Activated CD4-positive, alpha-beta memory T cell treated with anti-CD3 and anti-CD28 coated beads for 36 hours (primary cell): ENCODE results near the gene CIAPIN1. TPM values are rescaled to one million over a fixed set of nuclear protein-coding genes. Genes with fewer than 3 reads are reported as not detected.

ENCODE experiments used
- CTCF ChIA-PET: fragments of 350-600 bp; sonication (Branson Sonifier 250); formaldehyde crosslinking; loops from one replicate; lab custom pipeline; 2021; ENCODE audit warnings: antibody characterized with exemption, inconsistent platforms; lab: Charles Lee
- POLR2A ChIA-PET: fragments of 350-600 bp; sonication (Branson Sonifier 250); formaldehyde crosslinking; loops from one replicate; lab custom pipeline; 2021; ENCODE audit warnings: antibody characterized with exemption; lab: Charles Lee
- DNase-seq: peaks from one replicate; pipeline ENCODE4 v3.0.0-alpha.2; 2020
- H3K27ac Mint-ChIP-seq: one replicate; pipeline ENCODE4 v1.8.0; 2021; ENCODE audit warnings: mixed read lengths
- H3K27me3 Mint-ChIP-seq: one replicate; pipeline ENCODE4 v1.8.0; 2021; ENCODE audit warnings: mixed read lengths
- H3K36me3 Mint-ChIP-seq: one replicate; pipeline ENCODE4 v1.8.0; 2021; ENCODE audit warnings: mixed read lengths
- H3K4me1 Mint-ChIP-seq: one replicate; pipeline ENCODE4 v1.8.0; 2021; ENCODE audit warnings: low read depth, mixed read lengths
- H3K4me3 Mint-ChIP-seq: one replicate; pipeline ENCODE4 v1.8.0; 2021; ENCODE audit warnings: mild to moderate bottlenecking, mixed read lengths
- H3K9me3 Mint-ChIP-seq: one replicate; pipeline ENCODE4 v1.8.0; 2021; ENCODE audit warnings: mixed read lengths
- intact Hi-C: fragments of 100-400 bp; cut with micrococcal nuclease; formaldehyde crosslinking; loops from one replicate; pipeline ENCODE4 v1.15.1; 2023
- total RNA-seq, 2 experiments: library from RNA; stranded (reverse); gene quantifications; one replicate each; pipeline ENCODE4 v1.2.3, GENCODE V29; 2021

CIAPIN1 gene
- total RNA-seq, 2 experiments from 2014 or later, result 34.8 to 38.5 TPM

DNA sequence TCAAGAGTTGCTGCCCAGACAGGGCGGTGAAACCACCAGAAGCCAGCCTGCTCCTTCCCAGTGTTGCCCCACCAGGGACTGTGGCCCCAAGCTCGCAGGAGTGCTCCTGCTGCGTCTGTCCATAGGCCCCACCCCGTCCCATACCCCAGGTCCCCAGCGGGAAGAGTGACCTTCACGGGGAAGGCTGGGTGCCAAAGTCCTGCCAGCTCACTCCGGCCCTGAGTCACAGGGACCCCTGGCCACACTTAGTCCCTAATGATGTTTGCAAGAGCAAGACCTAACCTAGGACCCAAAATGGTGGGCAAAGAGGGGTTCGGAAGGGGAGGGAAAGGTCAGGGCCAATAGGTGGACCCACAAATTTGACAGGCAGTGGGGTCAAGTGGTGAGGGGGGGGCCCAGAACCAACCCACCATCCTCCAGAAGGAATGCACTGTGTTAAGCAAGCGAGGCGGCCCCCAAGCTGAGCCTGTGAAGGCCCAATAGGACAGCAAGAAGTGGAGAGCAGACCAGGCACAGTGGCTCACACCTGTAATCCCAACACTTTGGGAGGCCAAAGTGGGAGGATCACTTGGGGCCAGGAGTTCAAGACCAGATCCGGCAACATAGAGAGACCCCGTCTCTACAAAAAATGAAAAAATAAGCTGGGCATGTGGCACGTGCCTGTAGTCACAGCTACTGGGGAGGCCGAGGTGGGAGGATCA lies 35.8 kb upstream of the CIAPIN1 start:
- H3K27ac Mint-ChIP-seq, result no peak overlapping the region
- DNase-seq, result no peak
- no peak overlapping the region for H3K4me3 Mint-ChIP-seq
- ChIA-PET CTCF (no interaction called here), POLR2A (no interaction called here)
- no peaks in the 10 kb centered on the region for H3K27me3 Mint-ChIP-seq
- H3K9me3 Mint-ChIP-seq, result no peaks in the 10 kb centered on the region
- peaks cover 11% of the 10 kb centered on the region for H3K4me1 Mint-ChIP-seq
- no peaks in the 10 kb centered on the region for H3K36me3 Mint-ChIP-seq
- intact Hi-C loops, result no loop called here

DNA sequence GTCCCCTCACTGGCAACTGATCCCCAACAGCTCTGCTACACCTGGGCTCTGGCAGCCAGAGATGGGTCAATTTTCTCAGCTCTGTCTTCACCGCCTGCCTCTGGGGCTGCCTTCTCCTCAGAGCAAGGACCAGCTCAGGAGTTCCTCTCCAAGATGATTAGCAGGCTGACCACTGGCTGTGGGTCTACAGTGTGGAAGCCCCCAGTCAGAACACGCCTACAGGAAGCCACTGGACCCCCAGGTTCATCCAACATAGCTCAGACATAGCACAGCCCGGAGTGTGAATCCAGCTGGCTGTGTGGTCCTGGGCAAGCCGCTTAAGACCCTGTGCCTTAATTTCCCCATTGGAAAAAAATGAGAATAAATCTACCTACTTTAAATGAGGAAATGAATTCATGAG lies 34.2 kb upstream of the CIAPIN1 start:
- Mint-ChIP-seq H3K9me3 (no peaks in the 10 kb centered on the region), H3K4me3 (no peak overlapping the region), H3K4me1 (peaks cover 9% of the 10 kb centered on the region), H3K27ac (no peak overlapping the region), H3K36me3 (no peaks in the 10 kb centered on the region), H3K27me3 (no peaks in the 10 kb centered on the region)
- DNase-seq, result no peak
- ChIA-PET CTCF (interaction anchor here (0.5 to 3.5 kb wide), 2 partner anchors 38 to 200 kb away, joined by 3 to 18 read pairs; no protein-coding TSS in a partner anchor), POLR2A (no interaction called here)
- intact Hi-C loops, result no loop called here

DNA sequence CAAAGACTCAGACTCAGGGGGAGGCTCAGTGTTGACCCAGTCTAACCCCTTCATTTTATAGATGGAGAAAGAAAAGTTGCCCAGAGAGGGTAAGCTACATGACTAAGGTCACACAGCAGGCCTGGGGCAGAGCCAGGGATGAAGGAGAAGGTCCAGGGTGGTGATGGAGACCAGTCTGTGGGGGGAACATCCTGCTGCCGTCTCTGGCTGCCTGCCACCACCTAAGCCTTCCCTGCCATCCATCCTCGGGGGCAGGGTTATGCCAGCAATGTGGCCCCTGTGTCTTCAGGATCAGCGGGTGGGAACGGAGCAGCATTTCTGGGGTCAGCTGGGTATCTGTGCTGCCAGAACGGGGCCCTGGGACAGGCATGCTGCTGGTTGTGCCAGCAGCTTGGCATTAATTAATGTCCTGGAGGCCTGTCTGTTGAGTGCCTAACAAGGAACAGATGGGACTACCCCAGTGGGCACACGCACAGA lies 33.6 kb upstream of the CIAPIN1 start:
- H3K36me3 Mint-ChIP-seq, result no peaks in the 10 kb centered on the region
- no peak overlapping the region for H3K4me3 Mint-ChIP-seq
- DNase-seq, result no peak
- peaks cover 13% of the 10 kb centered on the region for H3K4me1 Mint-ChIP-seq
- ChIA-PET POLR2A (no interaction called here), CTCF (interaction anchor here (0.5 to 3.5 kb wide), 3 partner anchors 18 to 200 kb away, joined by 3 to 18 read pairs (median 3); partner anchors contain the start of gene POLR2C)
- intact Hi-C loops, result no loop called here
- no peaks in the 10 kb centered on the region for H3K27me3 Mint-ChIP-seq
- H3K9me3 Mint-ChIP-seq, result no peaks in the 10 kb centered on the region
- H3K27ac Mint-ChIP-seq, result no peak overlapping the region

GRCh38 chr16:57479976-57480753 lies 33.0 kb upstream of the CIAPIN1 start:
- CTCF ChIA-PET, result interaction anchor here (0.8 to 3.5 kb wide), 3 partner anchors 18 to 168 kb away, joined by 3 to 18 read pairs (median 3); partner anchors contain the start of gene POLR2C
- Mint-ChIP-seq H3K4me3 (no peak overlapping the region), H3K27ac (no peak overlapping the region), H3K27me3 (no peaks in the 10 kb centered on the region), H3K36me3 (no peaks in the 10 kb centered on the region), H3K9me3 (no peaks in the 10 kb centered on the region), H3K4me1 (peaks cover 13% of the 10 kb centered on the region)
- intact Hi-C loops, result loop anchor here (5.0 kb wide), 1 partner anchor 57 kb away; the partner anchor contains the start of gene CCDC102A
- POLR2A ChIA-PET, result no interaction called here
- DNase-seq, result no peak

DNA sequence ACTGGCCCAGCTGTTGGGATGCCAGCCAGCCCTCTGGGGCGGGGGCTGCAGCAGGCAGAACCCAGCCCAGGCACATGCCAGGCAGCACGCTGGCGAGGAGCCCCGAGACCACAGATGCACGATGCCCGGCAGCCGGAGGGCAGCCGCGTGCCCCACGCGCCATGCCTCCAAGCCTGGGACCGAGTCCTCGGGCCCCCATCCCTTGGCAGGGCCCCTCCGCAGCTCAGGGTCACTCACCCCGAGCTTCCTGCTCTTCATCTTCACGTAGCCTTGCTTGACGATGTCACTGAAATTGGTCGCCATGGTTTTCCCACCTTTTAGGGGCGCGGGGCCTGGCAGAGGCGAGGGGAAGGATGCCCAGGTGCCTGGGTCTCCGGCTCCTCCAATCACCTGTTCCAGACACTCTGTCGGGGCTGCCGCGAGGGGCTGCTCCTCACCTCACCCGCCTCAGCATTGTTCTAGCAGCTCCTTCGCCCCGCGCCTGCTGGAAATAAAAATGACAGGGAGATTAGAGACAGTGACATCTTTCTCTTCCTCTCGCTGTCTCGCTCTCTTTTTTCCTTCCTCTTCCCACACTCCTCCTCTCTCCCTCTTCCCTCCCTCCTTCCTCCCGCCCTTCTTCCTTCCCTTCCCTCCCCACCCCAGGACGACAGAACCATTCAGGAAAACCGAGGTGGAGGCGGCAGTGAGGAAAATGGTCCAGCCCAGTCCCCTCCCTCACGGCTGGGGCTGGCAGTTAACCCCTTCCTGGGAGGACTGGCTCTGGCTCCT lies 32.2 kb upstream of the CIAPIN1 start:
- peaks cover 14% of the 10 kb centered on the region for H3K4me1 Mint-ChIP-seq
- no peaks in the 10 kb centered on the region for H3K9me3 Mint-ChIP-seq
- H3K27me3 Mint-ChIP-seq, result no peaks in the 10 kb centered on the region
- H3K36me3 Mint-ChIP-seq, result no peaks in the 10 kb centered on the region
- no peak overlapping the region for H3K27ac Mint-ChIP-seq
- no peak for DNase-seq
- POLR2A ChIA-PET, result no interaction called here
- no peak overlapping the region for H3K4me3 Mint-ChIP-seq
- CTCF ChIA-PET, result interaction anchor here (0.8 to 3.5 kb wide), 4 partner anchors 17 to 169 kb away, joined by 3 to 18 read pairs (median 4); partner anchors contain the start of gene POLR2C
- intact Hi-C loops, result loop anchor here (5.0 kb wide), 1 partner anchor 58 kb away; the partner anchor contains the start of gene CCDC102A

DNA sequence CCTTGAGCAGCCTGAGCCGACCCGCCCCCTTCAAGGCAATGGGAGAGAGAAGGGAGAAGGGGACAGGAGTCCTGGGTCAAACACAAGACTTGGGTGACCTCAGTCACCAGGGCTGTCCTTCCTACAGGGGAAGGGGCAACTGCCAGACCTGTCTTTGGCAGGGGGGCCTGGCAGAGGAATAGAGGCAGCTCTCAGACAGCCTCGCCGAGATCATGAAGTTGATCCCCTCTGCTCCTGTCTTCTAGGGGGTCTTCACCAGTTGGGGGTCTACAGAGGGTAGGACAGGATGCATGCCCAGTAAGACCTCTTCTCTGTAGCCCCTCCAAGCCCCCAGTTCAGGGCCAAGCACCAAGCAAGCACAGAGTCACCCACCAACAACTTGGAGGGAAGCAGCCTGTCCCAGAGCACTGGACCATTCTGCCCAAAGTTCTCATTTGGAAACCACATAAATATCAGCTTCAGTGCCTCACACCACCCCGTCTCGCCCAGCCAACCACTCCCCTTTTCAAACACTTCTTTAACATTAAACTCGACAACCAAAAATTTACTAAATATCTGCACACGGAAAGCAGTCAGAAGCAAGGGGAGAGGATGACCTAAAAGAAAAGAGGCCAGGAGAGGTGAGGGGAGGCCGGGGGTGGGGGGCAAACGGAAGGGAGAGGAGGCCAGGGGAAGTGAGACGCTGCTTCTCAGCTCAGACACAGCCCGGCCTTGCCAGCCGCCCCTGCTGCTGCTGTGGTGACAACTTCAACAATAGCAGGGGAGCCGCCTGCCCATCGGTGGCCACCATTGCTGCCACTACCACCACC lies 31.4 kb upstream of the CIAPIN1 start:
- no peak for DNase-seq
- Mint-ChIP-seq H3K9me3 (no peaks in the 10 kb centered on the region), H3K27ac (peak overlapping the region; percentile 44), H3K36me3 (no peaks in the 10 kb centered on the region), H3K4me3 (no peak overlapping the region), H3K4me1 (peaks cover 14% of the 10 kb centered on the region), H3K27me3 (no peaks in the 10 kb centered on the region)
- CTCF ChIA-PET, result interaction anchor here (1.6 to 3.5 kb wide), 2 partner anchors 41 to 44 kb away, joined by 4 to 18 read pairs; no protein-coding TSS in a partner anchor
- intact Hi-C loops, result loop anchor here (5.0 kb wide), 1 partner anchor 59 kb away; the partner anchor contains the start of gene CCDC102A
- POLR2A ChIA-PET, result no interaction called here

- Mint-ChIP-seq H3K4me3 (no peak overlapping the region), H3K27ac (no peak overlapping the region), H3K9me3 (no peaks in the 10 kb centered on the region), H3K36me3 (no peaks in the 10 kb centered on the region), H3K4me1 (peaks cover 14% of the 10 kb centered on the region), H3K27me3 (no peaks in the 10 kb centered on the region)
- CTCF ChIA-PET, result interaction anchor here (1.6 to 4.9 kb wide), 2 partner anchors 42 to 45 kb away, joined by 4 to 39 read pairs; no protein-coding TSS in a partner anchor
- DNase-seq, result no peak
- POLR2A ChIA-PET, result no interaction called here
- intact Hi-C loops, result loop anchor here (5.0 kb wide), 1 partner anchor 60 kb away; the partner anchor contains the start of gene CCDC102A
Observed at GRCh38 chr16:57477531-57478202, 30.5 kb upstream of the CIAPIN1 start.

- H3K4me3 Mint-ChIP-seq, result no peak overlapping the region
- H3K27ac Mint-ChIP-seq, result peak overlapping the region; percentile 45
- H3K27me3 Mint-ChIP-seq, result no peaks in the 10 kb centered on the region
- intact Hi-C loops, result loop anchor here (1.0 to 5.0 kb wide), 3 partner anchors 14 to 176 kb away; partner anchors contain the start of genes CCDC102A and POLR2C
- H3K9me3 Mint-ChIP-seq, result no peaks in the 10 kb centered on the region
- ChIA-PET CTCF (interaction anchor here (1.0 to 4.9 kb wide), 8 partner anchors 11 to 99 kb away, joined by 3 to 39 read pairs (median 9); partner anchors contain the start of genes CIAPIN1, COQ9 and POLR2C), POLR2A (no interaction called here)
- DNase-seq, result peak; percentile 29
- H3K36me3 Mint-ChIP-seq, result peaks cover 4% of the 10 kb centered on the region
- H3K4me1 Mint-ChIP-seq, result peaks cover 14% of the 10 kb centered on the region
Observed at GRCh38 chr16:57476546-57477410, 29.6 kb upstream of the CIAPIN1 start.

DNA sequence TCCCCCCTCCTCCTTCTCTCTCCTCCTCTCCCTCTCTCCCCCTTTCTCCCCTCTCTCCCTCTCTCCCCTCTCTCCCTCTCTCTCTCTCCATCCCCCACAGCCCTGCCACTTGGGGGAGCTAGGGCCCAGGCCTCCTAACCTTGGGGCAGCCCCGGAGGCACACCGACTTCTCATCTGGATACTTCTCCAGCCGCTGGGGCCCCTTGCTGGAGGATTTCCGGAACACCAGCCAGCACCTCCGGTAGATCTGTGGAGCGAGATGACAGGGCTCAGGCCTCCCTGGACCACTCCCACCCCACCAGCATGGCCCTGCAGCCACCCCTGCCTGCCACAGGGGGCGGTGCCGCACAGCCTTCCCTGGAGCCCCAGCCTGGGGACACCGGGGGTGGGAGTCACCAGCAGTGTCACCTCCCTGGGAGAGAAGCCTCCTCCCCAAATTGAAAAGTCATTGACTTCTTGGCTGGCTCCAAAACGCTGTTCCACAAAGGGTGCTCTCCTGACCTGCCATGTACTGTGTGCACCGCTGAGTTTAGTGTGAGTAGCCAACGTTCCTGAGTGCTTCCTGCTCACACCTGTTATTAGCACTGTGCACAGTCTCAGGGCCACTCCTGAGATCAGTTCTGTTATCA lies 28.6 kb upstream of the CIAPIN1 start:
- peaks cover 9% of the 10 kb centered on the region for H3K36me3 Mint-ChIP-seq
- H3K4me3 Mint-ChIP-seq, result peak overlapping the region; percentile 6
- ChIA-PET CTCF (interaction anchor here (0.6 to 4.9 kb wide), 14 partner anchors 9 to 100 kb away, joined by 3 to 39 read pairs (median 4); partner anchors contain the start of genes CIAPIN1, COQ9 and POLR2C), POLR2A (no interaction called here)
- no peaks in the 10 kb centered on the region for H3K27me3 Mint-ChIP-seq
- intact Hi-C loops, result loop anchor here (1.0 to 5.0 kb wide), 4 partner anchors 14 to 176 kb away; partner anchors contain the start of genes CCDC102A and POLR2C
- DNase-seq, result peak; percentile 96
- peak overlapping the region; percentile 45 for H3K27ac Mint-ChIP-seq
- no peaks in the 10 kb centered on the region for H3K9me3 Mint-ChIP-seq
- peaks cover 14% of the 10 kb centered on the region for H3K4me1 Mint-ChIP-seq
